GM21526 (cell line): ENCODE results near the gene PLEKHJ1.
"Not testable (repeated sequence)": the region's sequence is repeated elsewhere in the genome, so short reads cannot be mapped to it uniquely, and the experiment has no call there.

Experiments used
- ATAC-seq: cut with Tn5 transposase; IDR thresholded peaks from one replicate; pipeline ENCODE4 v1.9.1; 2021; ENCODE audit warnings: moderate library complexity; ENCODE audit not compliant: unreplicated experiment, low FRiP score

PLEKHJ1 gene

GRCh38 chr19:2207991-2208860, 27.9 kb downstream of the PLEKHJ1 start:
- no peak for ATAC-seq

GRCh38 chr19:2207008-2207407, 29.1 kb downstream of the PLEKHJ1 start:
- no peak for ATAC-seq

- ATAC-seq, result no peak
These were observed 33.8 kb downstream of the PLEKHJ1 start for GRCh38 chr19:2202366-2202765.

DNA sequence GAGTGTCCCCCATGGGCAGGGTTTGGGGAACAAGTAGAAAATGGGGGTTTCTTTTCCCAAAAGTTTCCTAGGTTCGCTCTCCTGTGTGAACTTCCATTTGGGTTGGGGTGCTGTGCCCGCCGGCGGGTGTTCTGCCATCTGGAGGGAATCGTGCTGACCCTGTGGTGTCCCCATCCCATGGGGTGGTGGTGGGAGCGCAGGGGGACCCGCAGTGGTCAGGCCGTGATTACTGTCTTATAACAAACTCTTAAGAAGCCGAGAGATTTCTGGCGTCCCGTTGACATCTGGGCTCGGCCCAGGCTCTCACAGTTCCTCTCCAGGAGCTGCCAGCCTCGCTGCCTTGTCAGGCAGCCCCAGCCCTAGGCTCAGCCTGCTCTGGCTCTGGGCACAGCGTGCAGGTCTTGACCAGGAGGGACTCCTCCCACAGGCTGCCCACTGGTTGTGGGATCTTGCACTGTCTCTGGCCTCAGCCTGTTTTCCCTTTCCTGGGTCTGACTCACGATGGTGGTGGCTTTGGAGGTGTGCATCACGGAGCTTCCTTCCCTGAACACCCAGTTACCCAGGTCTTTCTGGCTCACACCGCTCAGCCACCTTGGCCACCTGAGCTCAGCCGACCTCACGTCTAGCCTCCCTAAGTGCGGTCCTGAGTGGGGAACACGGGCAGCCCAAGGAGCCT, 34.5 kb downstream of the PLEKHJ1 start:
- ATAC-seq, result no peak

GRCh38 chr19:2200624-2201294, 35.4 kb downstream of the PLEKHJ1 start:
- not testable (repeated sequence) for ATAC-seq

DNA sequence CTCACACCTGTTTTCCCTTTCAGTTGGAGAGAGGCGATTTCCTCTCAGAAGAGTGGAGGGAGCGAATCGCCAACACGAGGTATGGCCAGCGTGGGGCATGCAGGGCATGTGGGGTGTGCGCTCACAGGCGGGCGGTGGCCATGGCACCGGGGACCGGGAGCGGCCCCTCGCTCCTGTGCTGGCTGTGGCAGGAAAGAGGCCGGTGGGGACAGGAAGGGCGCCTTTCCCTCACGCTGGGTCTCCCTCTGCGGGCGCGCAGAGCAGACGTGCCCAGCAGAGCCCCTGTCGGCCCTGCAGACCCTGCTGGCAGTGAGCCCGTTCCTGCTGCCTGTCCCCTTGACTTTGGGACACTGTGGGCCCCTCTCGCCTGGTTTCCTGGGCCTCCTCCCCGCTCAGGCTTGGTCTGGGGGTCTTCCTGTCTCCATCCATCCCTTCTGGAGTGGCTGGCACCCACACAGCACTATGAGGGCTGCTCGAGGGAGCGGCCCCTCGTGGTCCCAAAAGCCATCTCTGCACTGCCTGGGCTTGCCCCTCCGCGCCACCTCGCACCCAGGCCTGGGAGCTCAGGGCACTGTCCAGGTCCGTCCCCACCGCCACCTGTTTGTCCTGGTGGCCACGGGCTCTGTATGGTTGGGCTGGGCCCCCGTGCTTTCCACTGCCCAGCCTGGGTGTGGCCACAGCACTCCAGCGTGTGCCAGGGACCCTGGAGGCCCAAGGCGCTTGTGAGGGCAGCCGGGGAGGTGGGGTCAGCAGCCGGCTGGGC, 36.1 kb downstream of the PLEKHJ1 start:
- ATAC-seq, result no peak

- ATAC-seq, result no peak
These were observed 36.9 kb downstream of the PLEKHJ1 start for GRCh38 chr19:2199215-2199614.

- ATAC-seq, result no peak
These were observed 37.8 kb downstream of the PLEKHJ1 start for GRCh38 chr19:2198317-2198716.

GRCh38 chr19:2197270-2197669, 38.9 kb downstream of the PLEKHJ1 start:
- ATAC-seq, result no peak

DNA sequence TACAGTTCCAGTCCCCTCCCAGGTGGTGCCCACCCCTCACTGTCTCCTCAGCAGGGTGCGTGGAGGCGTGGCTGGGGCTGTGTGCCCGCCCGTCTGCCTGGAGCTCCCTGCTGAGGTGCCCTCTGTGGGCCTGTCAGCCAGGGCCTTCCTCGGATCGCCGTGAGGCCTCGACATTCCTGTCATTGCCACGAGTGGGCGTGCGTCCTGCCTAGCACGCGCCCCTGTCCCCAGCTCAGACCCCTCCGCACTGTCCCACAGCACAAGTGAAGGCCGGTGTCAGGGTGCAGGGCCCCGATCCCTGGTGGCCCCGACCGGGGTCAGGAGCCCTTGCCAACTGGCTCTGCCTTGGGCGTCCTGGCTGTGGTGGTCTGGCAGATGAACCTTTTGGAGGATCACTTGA, 40.2 kb downstream of the PLEKHJ1 start:
- ATAC-seq, result no peak

DNA sequence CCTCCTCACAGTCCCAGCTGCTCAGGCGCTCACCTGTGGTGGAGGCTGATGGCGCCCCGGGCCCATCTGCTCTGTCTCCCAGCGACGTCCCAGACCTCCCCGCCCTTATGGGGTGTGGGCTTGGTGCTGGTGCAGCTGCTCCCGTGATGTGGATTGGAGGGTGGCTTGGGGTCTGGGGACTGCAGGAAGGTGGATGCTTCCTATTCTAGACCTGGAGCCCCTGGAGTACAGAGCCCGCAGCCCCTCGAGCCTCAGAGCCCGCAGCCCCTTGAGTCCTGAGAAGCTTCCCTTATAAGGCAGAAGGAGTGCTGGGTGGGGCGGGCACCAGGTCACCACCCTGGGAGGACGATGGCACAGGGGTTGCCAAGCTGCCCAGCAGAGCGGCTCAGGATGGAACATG, 40.8 kb downstream of the PLEKHJ1 start:
- no peak for ATAC-seq

- no peak for ATAC-seq
These were observed 41.5 kb downstream of the PLEKHJ1 start for GRCh38 chr19:2194513-2195078.

DNA sequence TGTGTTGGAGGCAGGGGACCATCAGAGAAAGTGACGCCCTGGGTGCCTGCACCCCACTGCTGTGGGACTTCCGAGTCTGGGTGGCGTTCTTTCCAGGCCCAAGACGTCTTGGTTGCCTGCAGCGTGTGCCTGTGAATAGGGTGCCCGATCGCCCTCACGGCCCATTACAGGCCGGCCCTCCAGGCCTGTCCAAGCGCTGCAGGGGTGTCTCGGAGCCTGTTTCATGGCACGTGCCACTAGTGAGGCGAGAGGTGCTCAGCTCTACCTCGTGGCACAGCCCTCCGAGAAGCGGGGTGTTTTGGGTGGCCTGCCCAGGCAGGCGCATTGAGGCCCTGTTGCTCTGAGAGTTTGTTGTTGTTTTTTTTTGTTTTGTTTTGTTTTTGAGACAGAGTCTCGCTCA, 42.3 kb downstream of the PLEKHJ1 start:
- no peak for ATAC-seq

DNA sequence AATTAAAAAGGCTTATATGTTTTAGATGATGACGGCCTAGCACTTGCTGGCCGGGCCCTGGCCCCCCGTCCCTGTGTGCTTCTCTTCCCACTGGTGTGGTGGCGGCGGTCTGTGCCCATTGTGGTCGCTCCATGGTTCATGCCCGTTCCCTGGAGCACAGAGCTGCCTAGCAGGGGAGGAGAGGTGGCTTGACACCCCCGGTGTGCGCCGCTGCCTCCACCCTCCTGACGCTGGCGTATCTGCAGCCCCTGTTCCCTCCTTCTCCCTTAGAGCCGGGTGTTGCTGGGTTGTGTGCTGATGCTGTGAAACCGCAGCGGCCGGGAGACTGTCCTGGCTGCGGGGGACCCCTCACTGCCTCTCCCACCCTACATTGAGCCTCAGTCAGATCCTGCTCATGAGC, 43.3 kb downstream of the PLEKHJ1 start:
- no peak for ATAC-seq

DNA sequence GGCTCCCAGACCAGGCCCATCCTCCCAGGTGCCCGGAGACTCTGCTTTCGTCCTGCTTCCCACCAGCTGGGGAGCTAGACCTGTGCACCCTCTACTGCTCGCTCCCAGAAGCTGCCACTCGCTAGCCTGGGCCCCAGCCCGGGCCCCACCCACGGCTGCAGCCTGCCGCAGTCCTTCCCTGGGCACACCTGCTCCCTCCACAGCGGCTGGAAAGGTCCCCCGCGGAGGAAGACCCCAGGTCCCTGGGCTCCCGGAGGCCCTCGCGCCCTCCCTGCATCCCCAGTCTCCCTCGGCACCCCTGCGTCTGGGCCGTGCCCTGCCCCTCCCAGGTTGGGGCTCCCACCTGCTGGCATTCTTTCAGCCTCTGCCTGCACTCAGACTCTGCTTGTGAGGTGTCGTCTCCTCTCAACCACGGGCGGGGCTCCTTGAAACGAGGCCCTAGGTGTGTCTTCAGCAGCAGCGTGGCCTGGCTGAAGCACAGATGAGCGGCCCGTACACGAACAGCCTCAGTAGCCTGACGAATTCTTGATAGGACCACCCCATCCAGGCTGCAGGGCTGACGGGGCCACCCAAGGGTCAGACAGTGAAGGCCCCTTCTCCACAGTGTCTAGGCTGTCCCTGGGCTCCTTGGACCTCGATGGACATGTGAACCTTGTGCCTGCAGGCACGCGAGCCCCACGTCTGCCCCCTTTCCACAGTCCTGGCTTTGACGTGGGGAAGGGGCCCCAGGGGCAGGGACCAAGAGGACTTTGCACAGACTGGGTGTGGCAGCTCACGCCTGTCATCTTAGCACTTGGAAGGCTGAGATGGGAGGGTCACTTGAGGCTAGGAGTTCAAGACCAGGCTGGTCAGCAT, 44.4 kb downstream of the PLEKHJ1 start:
- no peak for ATAC-seq

DNA sequence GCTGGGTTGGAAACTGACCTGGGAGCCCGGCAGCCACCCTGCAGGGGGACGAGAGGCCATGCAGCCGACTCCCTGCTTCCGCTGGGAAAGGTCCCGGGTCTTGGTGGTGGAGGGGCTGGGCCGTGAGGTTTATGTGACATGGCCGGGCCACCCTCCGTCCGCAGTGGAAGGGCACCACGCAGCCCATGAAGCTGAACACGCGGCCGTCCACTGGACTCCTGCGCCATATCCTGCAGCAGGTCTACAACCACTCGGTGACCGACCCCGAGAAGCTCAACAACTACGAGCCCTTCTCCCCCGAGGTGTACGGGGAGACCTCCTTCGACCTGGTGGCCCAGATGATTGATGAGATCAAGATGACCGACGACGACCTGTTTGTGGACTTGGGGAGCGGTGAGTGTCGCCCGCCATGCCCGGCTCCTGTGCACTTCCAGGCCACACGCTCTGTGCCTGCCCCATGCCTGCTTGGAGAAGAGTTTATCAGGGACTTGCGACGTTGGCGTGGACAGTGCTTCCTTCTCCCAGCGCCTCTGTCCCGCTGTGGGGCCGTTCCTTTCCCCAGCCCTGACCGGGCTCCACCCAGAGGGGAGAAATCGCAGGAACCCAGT, 45.2 kb downstream of the PLEKHJ1 start:
- no peak for ATAC-seq

- ATAC-seq, result no peak
These were observed 46.2 kb downstream of the PLEKHJ1 start for GRCh38 chr19:2189880-2190279.

- no peak for ATAC-seq
These were observed 47.3 kb downstream of the PLEKHJ1 start for GRCh38 chr19:2188708-2189385.

GRCh38 chr19:2187159-2187558, 49.0 kb downstream of the PLEKHJ1 start:
- no peak for ATAC-seq
